GM12865 (cell line): Measurements from ENCODE around the gene CCR9.

Experiments
- DNase-seq: peaks from one replicate; pipeline ENCODE4 v3.0.0; 2010; ENCODE audit warnings: low read depth
- H3K4me3 ChIP-seq: 2 replicates; pipeline ENCODE4 v1.5.1; 2011; ENCODE audit warnings: mild to moderate bottlenecking, low read depth, low read length, control low read depth
- CTCF ChIP-seq: IDR thresholded peaks from 2 replicates; pipeline ENCODE4 v1.5.1; 2011; ENCODE audit warnings: low read length, control low read depth, low read depth, inconsistent platforms; ENCODE audit not compliant: insufficient read depth; ENCODE audit errors: missing control alignments

Gene CCR9

GRCh38 chr3:45947361-45947760 is 61.0 kb downstream of the CCR9 start:
- no peak for DNase-seq
- H3K4me3 ChIP-seq, result no peak overlapping the region
- no peak for TF ChIP-seq CTCF

DNA sequence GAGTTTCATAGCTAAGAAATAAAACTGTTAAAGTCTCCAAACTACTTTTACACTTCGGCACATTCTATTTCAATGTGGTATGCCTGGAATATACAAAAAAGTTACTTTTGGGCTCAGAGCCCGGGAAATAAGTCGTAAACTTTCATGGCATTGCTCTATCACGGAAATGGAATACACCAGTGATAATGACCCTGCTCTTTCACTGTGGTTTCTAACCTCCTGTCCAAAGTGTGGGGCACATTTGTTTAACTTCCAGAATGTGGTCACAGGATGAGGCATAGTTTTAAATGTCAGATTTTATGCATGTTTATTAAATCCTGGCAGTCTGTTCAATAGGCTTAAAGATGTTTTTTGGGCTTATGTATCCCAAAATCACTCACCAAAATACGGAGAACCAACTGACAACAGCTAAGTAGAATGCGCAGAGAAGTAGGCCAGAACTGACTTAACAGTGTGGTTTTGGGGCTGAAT is 62.0 kb downstream of the CCR9 start:
- no peak for DNase-seq
- no peak for TF ChIP-seq CTCF
- no peak overlapping the region for H3K4me3 ChIP-seq

DNA sequence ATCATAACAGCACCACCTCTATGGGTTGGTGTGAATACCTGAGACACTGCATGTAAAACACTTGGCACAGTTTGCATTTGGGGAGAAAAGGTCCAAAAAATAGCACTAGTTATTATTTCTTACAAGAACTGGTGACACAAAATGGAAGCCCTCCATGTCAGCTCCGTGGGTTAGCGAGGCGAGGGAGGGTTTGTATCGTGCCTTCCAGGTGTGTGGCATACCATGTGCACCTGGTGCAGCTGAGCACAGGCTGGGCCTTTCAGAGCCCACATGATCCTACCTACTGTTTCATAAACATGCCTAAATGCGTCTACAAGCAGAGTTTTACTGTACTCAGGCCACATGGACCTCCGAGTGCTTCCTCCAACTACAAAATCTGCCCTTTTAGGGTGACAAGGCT is 62.5 kb downstream of the CCR9 start:
- TF ChIP-seq CTCF, result no peak
- no peak overlapping the region for H3K4me3 ChIP-seq
- no peak for DNase-seq

DNA sequence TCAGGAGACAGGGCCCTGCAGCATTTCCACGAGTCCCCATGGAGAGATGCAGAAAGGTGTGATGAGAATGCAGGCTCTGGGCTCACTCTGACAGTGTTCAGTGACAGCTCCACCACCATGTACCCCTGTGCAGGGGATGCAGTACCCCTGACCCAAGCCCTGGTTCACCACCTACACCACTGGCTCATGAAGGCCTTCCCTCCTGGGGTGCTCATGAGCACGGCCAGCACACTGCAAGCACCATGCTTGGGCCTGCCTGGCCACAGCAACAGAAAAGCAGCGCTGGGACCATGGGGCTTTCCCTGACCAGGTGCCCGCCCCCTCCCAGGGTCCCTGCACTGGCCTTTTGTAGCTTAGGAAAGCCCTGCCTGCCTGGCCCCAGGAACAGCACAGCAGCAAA is 63.1 kb downstream of the CCR9 start:
- DNase-seq, result no peak
- TF ChIP-seq CTCF, result no peak
- no peak overlapping the region for H3K4me3 ChIP-seq

- H3K4me3 ChIP-seq, result no peak overlapping the region
- TF ChIP-seq CTCF, result no peak
- no peak for DNase-seq
These were observed 63.8 kb downstream of the CCR9 start for GRCh38 chr3:45950131-45950530.

GRCh38 chr3:45950686-45951600 is 64.6 kb downstream of the CCR9 start:
- TF ChIP-seq CTCF, result no peak
- DNase-seq, result no peak
- H3K4me3 ChIP-seq, result no peak overlapping the region
